ENCODE data around the gene ZNF761. TPM values are rescaled to one million over a fixed set of nuclear protein-coding genes. Genes with fewer than 3 reads are reported as not detected.
"Not testable (repeated sequence)": the region's sequence is repeated elsewhere in the genome, so short reads cannot be mapped to it uniquely, and the experiment has no call there.

Gene ZNF761
- total and polyA plus RNA-seq, 7 experiments from 2014 or later = 8.0 to 18.8 (median 13.1) TPM

DNA sequence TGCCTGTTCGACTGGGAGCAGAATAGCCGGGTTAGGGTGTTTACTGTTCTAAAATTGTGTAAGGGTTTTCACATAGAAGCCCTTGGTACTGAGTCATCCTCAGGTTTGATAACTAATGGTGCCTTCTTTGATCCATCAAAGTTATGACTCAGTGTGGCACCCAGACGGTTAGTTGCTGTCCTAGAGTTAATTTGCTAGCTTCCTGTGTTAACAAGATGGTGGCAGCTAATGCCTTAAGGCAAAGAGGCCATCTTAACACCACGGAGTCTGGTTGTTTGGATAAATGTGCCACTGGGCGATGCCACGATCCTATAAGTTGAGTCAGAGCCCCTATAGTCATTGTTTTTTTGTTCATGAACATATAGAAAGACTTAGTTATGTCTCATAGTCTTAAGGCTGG lies 43.7 kb downstream of the ZNF761 start:
- H3K4me3 Mint-ChIP-seq; intact Hi-C loops (cut with micrococcal nuclease); H3K27ac Mint-ChIP-seq; CTCF ChIA-PET; H3K27me3 Mint-ChIP-seq; H3K4me3 ChIP-seq (ENCODE audit: low read length); H3K27ac ChIP-seq (ENCODE audit: low read depth, low read length); DNase-seq; H3K4me1 ChIP-seq (ENCODE audit: control insufficient read depth in 2 of 2, insufficient read depth in 2 of 2, low read length in 2 of 2); ATAC-seq; H3K27me3 ChIP-seq (ENCODE audit: control insufficient read depth in 2 of 2, insufficient read depth in 2 of 2, low read length in 2 of 2): not testable (repeated sequence)
- Mint-ChIP-seq H3K4me1 (peaks cover 0 to 19% (median 8%) of the 10 kb centered on the region in 7 donors), H3K9me3 (peaks cover 13 to 95% (median 62%) of the 10 kb centered on the region in 11 donors), H3K36me3 (peaks cover 21 to 94% (median 80%) of the 10 kb centered on the region in 5 donors)
- POLR2A ChIA-PET = interaction anchor here (1.1 kb wide), 1 partner anchor 554 kb away, joined by 3 read pairs; no protein-coding TSS in a partner anchor
- Histone ChIP-seq H3K36me3 (ENCODE audit: control insufficient read depth in 2 of 3, insufficient read depth in 3 of 3, low read length in 3 of 3) (peaks cover 0 to 60% (median 7%) of the 10 kb centered on the region in 3 experiments), H3K9me3 (ENCODE audit: control insufficient read depth in 2 of 3, low read length in 3 of 3) (peaks cover 0 to 64% (median 19%) of the 10 kb centered on the region in 3 experiments)

DNA sequence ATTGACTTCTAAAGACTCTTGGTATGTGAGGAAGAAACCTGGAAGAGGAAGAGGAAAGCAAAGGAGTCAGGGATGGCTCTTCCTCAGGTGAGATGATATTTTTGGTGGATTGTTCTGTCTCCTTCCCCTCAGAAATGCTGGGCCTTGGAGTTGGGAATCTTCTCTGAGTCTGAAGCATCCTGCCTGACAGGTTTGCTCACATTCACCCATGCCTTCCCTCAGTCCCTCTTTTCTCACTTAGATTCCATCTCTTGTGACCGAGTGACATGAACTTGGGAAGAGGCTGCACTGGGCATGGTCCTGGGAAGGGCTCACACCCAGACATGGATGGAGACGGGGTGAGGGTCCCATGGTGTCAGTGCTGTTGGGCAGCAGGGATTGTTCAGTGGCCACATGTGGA lies 52.0 kb downstream of the ZNF761 start:
- peaks cover 0 to 74% (median 24%) of the 10 kb centered on the region in 3 experiments for H3K9me3 ChIP-seq (ENCODE audit: control insufficient read depth in 2 of 3, low read length in 3 of 3)
- intact Hi-C loops (cut with micrococcal nuclease); ATAC-seq; H3K27me3 ChIP-seq (ENCODE audit: control insufficient read depth in 2 of 2, insufficient read depth in 2 of 2, low read length in 2 of 2); H3K27me3 Mint-ChIP-seq; H3K27ac Mint-ChIP-seq; H3K4me1 ChIP-seq (ENCODE audit: control insufficient read depth in 2 of 2, insufficient read depth in 2 of 2, low read length in 2 of 2); H3K4me3 Mint-ChIP-seq; H3K27ac ChIP-seq (ENCODE audit: low read depth, low read length); DNase-seq; H3K4me1 Mint-ChIP-seq; POLR2A ChIA-PET; H3K4me3 ChIP-seq (ENCODE audit: low read length); CTCF ChIA-PET: not testable (repeated sequence)
- Mint-ChIP-seq H3K9me3 (peaks cover 4 to 94% (median 75%) of the 10 kb centered on the region in 11 donors), H3K36me3 (peaks cover 38 to 93% (median 89%) of the 10 kb centered on the region in 5 donors)
- peaks cover 0 to 57% (median 0%) of the 10 kb centered on the region in 3 experiments for H3K36me3 ChIP-seq (ENCODE audit: control insufficient read depth in 2 of 3, insufficient read depth in 3 of 3, low read length in 3 of 3)

- Histone ChIP-seq H3K4me1 (ENCODE audit: control insufficient read depth in 2 of 2, insufficient read depth in 2 of 2, low read length in 2 of 2) (no peaks in the 10 kb centered on the region), H3K9me3 (ENCODE audit: control insufficient read depth in 2 of 3, low read length in 3 of 3) (peaks cover 0 to 78% (median 24%) of the 10 kb centered on the region in 3 experiments), H3K36me3 (ENCODE audit: control insufficient read depth in 2 of 3, insufficient read depth in 3 of 3, low read length in 3 of 3) (peaks cover 2 to 64% (median 9%) of the 10 kb centered on the region in 3 experiments), H3K27me3 (ENCODE audit: control insufficient read depth in 2 of 2, insufficient read depth in 2 of 2, low read length in 2 of 2) (no peaks in the 10 kb centered on the region), H3K4me3 (ENCODE audit: low read length) (no peak overlapping the region), H3K27ac (ENCODE audit: low read depth, low read length) (no peak overlapping the region)
- Mint-ChIP-seq H3K36me3 (peaks cover 37 to 87% (median 82%) of the 10 kb centered on the region in 5 donors), H3K27ac (no peak overlapping the region), H3K9me3 (peaks cover 5 to 90% (median 70%) of the 10 kb centered on the region in 11 donors), H3K4me1 (no peaks in the 10 kb centered on the region), H3K27me3 (no peaks in the 10 kb centered on the region), H3K4me3 (no peak overlapping the region)
- CTCF ChIA-PET = no interaction called here
- POLR2A ChIA-PET = no interaction called here
- no peak for ATAC-seq
- intact Hi-C loops (cut with micrococcal nuclease) = no loop called here
- DNase-seq = no peak
Observed at GRCh38 chr19:53485046-53486004, 53.5 kb downstream of the ZNF761 start.

GRCh38 chr19:53492153-53492552 lies 60.4 kb downstream of the ZNF761 start:
- Mint-ChIP-seq H3K4me3 (no peak overlapping the region), H3K27me3 (no peaks in the 10 kb centered on the region), H3K27ac (no peak overlapping the region), H3K4me1 (peaks cover 0 to 2% (median 0%) of the 10 kb centered on the region in 7 donors), H3K36me3 (peaks cover 39 to 67% (median 62%) of the 10 kb centered on the region in 5 donors), H3K9me3 (peaks cover 23 to 97% (median 84%) of the 10 kb centered on the region in 11 donors)
- no peaks in the 10 kb centered on the region for H3K4me1 ChIP-seq (ENCODE audit: control insufficient read depth in 2 of 2, insufficient read depth in 2 of 2, low read length in 2 of 2)
- H3K4me3 ChIP-seq (ENCODE audit: low read length) = no peak overlapping the region
- ATAC-seq (no peak), DNase-seq (no peak)
- peaks cover 6 to 95% (median 56%) of the 10 kb centered on the region in 3 experiments for H3K9me3 ChIP-seq (ENCODE audit: control insufficient read depth in 2 of 3, low read length in 3 of 3)
- CTCF ChIA-PET = no interaction called here
- peaks cover 10 to 42% (median 16%) of the 10 kb centered on the region in 3 experiments for H3K36me3 ChIP-seq (ENCODE audit: control insufficient read depth in 2 of 3, insufficient read depth in 3 of 3, low read length in 3 of 3)
- H3K27ac ChIP-seq (ENCODE audit: low read depth, low read length) = no peak overlapping the region
- intact Hi-C loops (cut with micrococcal nuclease) = no loop called here
- H3K27me3 ChIP-seq (ENCODE audit: control insufficient read depth in 2 of 2, insufficient read depth in 2 of 2, low read length in 2 of 2) = no peaks in the 10 kb centered on the region
- POLR2A ChIA-PET = no interaction called here

DNA sequence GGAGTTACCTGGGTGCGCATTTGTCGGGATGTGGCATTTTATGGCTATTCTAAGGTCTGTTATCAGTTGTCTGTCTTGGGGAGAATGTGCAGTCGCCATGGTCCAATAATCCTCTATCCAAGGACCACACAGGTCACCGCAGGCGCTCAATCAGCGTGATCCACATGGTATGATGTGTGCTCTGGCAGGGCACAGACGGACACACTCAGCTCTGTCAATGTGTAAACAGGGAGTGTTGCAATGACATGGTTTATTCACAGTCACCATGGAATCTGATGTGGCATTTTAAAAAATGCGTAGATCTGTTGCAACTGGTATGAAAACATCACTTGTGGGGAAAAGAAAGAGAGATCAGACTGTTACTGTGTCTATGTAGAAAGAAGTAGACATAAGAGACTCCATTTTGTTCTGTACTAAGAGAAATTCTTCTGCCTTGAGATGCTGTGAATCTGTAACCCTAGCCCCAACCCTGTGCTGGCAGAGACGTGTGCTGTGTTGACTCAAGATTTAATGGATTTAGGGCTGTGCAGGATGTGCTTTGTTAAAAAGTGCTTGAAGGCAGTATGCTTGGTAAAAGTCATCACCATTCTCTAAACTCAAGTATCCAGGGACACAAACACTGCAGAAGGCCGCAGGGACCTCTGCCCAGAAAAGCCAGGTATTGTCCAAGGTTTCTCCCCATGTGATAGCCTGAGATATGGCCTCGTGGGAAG lies 65.7 kb downstream of the ZNF761 start:
- H3K4me3 ChIP-seq (ENCODE audit: low read length); H3K4me1 ChIP-seq (ENCODE audit: control insufficient read depth in 2 of 2, insufficient read depth in 2 of 2, low read length in 2 of 2); H3K36me3 ChIP-seq (ENCODE audit: control insufficient read depth in 2 of 3, insufficient read depth in 3 of 3, low read length in 3 of 3); CTCF ChIA-PET; H3K27me3 ChIP-seq (ENCODE audit: control insufficient read depth in 2 of 2, insufficient read depth in 2 of 2, low read length in 2 of 2); H3K27ac ChIP-seq (ENCODE audit: low read depth, low read length); POLR2A ChIA-PET; DNase-seq; H3K4me3 Mint-ChIP-seq; intact Hi-C loops (cut with micrococcal nuclease); H3K4me1 Mint-ChIP-seq; ATAC-seq: not testable (repeated sequence)
- H3K27ac Mint-ChIP-seq = peak overlapping the region in 1 of 9 donors; percentile 25
- peaks cover 0 to 15% (median 11%) of the 10 kb centered on the region in 5 donors for H3K27me3 Mint-ChIP-seq
- H3K9me3 Mint-ChIP-seq = peaks cover 13 to 89% (median 58%) of the 10 kb centered on the region in 11 donors
- peaks cover 3 to 44% (median 23%) of the 10 kb centered on the region in 3 experiments for H3K9me3 ChIP-seq (ENCODE audit: control insufficient read depth in 2 of 3, low read length in 3 of 3)
- peaks cover 8 to 37% (median 16%) of the 10 kb centered on the region in 5 donors for H3K36me3 Mint-ChIP-seq

DNA sequence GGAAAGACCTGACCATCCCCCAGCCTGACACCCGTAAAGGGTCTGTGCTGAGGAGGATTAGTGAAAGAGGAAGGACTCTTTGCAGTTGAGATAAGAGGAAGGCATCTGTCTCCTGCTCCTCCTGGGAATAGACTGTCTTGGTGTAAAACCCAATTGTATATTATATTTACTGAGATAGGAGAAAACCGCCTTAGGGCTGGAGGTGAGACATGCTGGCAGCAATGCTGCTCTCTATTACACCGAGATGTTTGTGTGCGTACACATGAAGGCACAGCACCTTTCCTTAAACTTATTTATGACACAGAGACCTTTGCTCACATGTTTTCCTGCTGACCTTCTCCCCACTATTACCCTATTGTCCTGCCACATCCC lies 66.2 kb downstream of the ZNF761 start:
- intact Hi-C loops (cut with micrococcal nuclease); H3K4me3 Mint-ChIP-seq; H3K27ac Mint-ChIP-seq; H3K27ac ChIP-seq (ENCODE audit: low read depth, low read length); H3K27me3 ChIP-seq (ENCODE audit: control insufficient read depth in 2 of 2, insufficient read depth in 2 of 2, low read length in 2 of 2); H3K4me3 ChIP-seq (ENCODE audit: low read length); DNase-seq; POLR2A ChIA-PET; H3K36me3 ChIP-seq (ENCODE audit: control insufficient read depth in 2 of 3, insufficient read depth in 3 of 3, low read length in 3 of 3); H3K4me1 ChIP-seq (ENCODE audit: control insufficient read depth in 2 of 2, insufficient read depth in 2 of 2, low read length in 2 of 2); ATAC-seq; H3K4me1 Mint-ChIP-seq; CTCF ChIA-PET: not testable (repeated sequence)
- Mint-ChIP-seq H3K9me3 (peaks cover 8 to 89% (median 56%) of the 10 kb centered on the region in 11 donors), H3K36me3 (peaks cover 4 to 32% (median 11%) of the 10 kb centered on the region in 5 donors), H3K27me3 (peaks cover 0 to 15% (median 11%) of the 10 kb centered on the region in 5 donors)
- H3K9me3 ChIP-seq (ENCODE audit: control insufficient read depth in 2 of 3, low read length in 3 of 3) = peaks cover 0 to 39% (median 17%) of the 10 kb centered on the region in 3 experiments

Measured in naive thymus-derived CD4-positive, alpha-beta T cell (primary cell).